ENCODE measurements around the gene SLC44A5.

SLC44A5 gene

GRCh38 chr1:75171876-75172275 lies 439.0 kb downstream of the SLC44A5 start:
- no peak for DNase-seq

- no peak for DNase-seq
Observed at GRCh38 chr1:75170981-75171380, 439.9 kb downstream of the SLC44A5 start.

GRCh38 chr1:75170011-75170410 lies 440.9 kb downstream of the SLC44A5 start:
- no peak for DNase-seq

- no peak for DNase-seq
Observed at GRCh38 chr1:75166821-75167220, 444.1 kb downstream of the SLC44A5 start.

GRCh38 chr1:75165264-75165663 lies 445.6 kb downstream of the SLC44A5 start:
- DNase-seq, result no peak

- no peak for DNase-seq
Observed at GRCh38 chr1:75159154-75159553, 451.8 kb downstream of the SLC44A5 start.
